SK-N-SH (cell line): ENCODE data around the gene SLAMF1. TPM values are rescaled to one million over a fixed set of nuclear protein-coding genes. Genes with fewer than 3 reads are reported as not detected.

Experiments used
- CTCF ChIA-PET: fragments of 300-600, 350-600 bp; formaldehyde crosslinking; extraction: SDS; loops from one replicate; lab custom pipeline; 2021; lab: Yijun Ruan, JAX
- POLR2A ChIA-PET: fragments of 350-600 bp; sonication (Branson Sonifier 250); formaldehyde crosslinking; extraction: SDS; loops from one replicate; lab custom pipeline; 2020; ENCODE audit warnings: antibody characterized with exemption, inconsistent platforms; lab: Yijun Ruan, JAX
- DNase-seq: peaks from one replicate; pipeline ENCODE4 v3.0.0; 2012
- H2AFZ ChIP-seq: fragments of 200-600 bp; sonication (generic); 2 replicates; pipeline ENCODE4 v1.8.1; 2016; ENCODE audit warnings: antibody characterized with exemption, mild to moderate bottlenecking, low read depth
- H3F3A ChIP-seq: fragments of 200-600 bp; sonication (generic); replicated peaks from 2 replicates; pipeline ENCODE3; 2016; ENCODE audit warnings: antibody characterized with exemption, mild to moderate bottlenecking; ENCODE audit not compliant: insufficient read depth
- H3K27ac ChIP-seq, 2 experiments: fragments of 200-500 bp in 1 of 2; fragments of 200-600 bp in 1 of 2; sonication (Bioruptor generic) in 1 of 2; sonication (generic), shearing (Covaris generic) in 1 of 2; 2 replicates each; pipeline versions ENCODE4 v1.5.1 to v1.6.1; 2014 to 2016; ENCODE audit warnings: low read depth in 2 of 2, inconsistent platforms in 1 of 2, low read length in 1 of 2, mild to moderate bottlenecking in 1 of 2, mixed read lengths in 1 of 2
- H3K27me3 ChIP-seq: fragments of 200-600 bp; sonication (generic), shearing (Covaris generic); 2 replicates; pipeline ENCODE4 v1.6.1; 2016; ENCODE audit warnings: mixed run types; ENCODE audit not compliant: insufficient read depth
- H3K36me3 ChIP-seq, 2 experiments: fragments of 200-500 bp in 1 of 2; fragments of 200-600 bp in 1 of 2; sonication (Bioruptor generic) in 1 of 2; sonication (generic) in 1 of 2; replicated peaks in 1 of 2; 2 replicates each; pipeline versions ENCODE3 to v1.5.1; 2014 to 2016; ENCODE audit warnings: low read length in 1 of 2, mild to moderate bottlenecking in 1 of 2; ENCODE audit not compliant: insufficient read depth in 2 of 2, control insufficient read depth in 1 of 2
- H3K4me1 ChIP-seq, 2 experiments: fragments of 200-500 bp in 1 of 2; fragments of 200-600 bp in 1 of 2; sonication (Bioruptor generic) in 1 of 2; sonication (generic), shearing (Covaris generic) in 1 of 2; 2 replicates each; pipeline versions ENCODE4 v1.5.1 to v1.6.1; 2014 to 2016; ENCODE audit warnings: low read depth in 1 of 2, low read length in 1 of 2, mixed run types in 1 of 2; ENCODE audit not compliant: insufficient read depth in 2 of 2, control insufficient read depth in 1 of 2
- H3K4me2 ChIP-seq: fragments of 200-600 bp; sonication (generic), shearing (Covaris generic); 2 replicates; pipeline ENCODE4 v1.6.1; 2017; ENCODE audit warnings: mixed run types
- H3K4me3 ChIP-seq, 2 experiments: fragments of 200-500 bp in 1 of 2; fragments of 200-600 bp in 1 of 2; sonication (Bioruptor generic) in 1 of 2; sonication (generic), shearing (Covaris generic) in 1 of 2; 2 replicates each; pipeline versions ENCODE4 v1.5.1 to v1.8.1; 2014 to 2016; ENCODE audit warnings: low read depth in 2 of 2, inconsistent platforms in 1 of 2, low read length in 1 of 2, mild to moderate bottlenecking in 1 of 2, mixed read lengths in 1 of 2, moderate library complexity in 1 of 2
- H3K79me2 ChIP-seq: fragments of 200-600 bp; sonication (generic); 2 replicates; pipeline ENCODE4 v1.8.1; 2017; ENCODE audit warnings: mild to moderate bottlenecking; ENCODE audit not compliant: insufficient read depth
- H3K9ac ChIP-seq: fragments of 200-600 bp; sonication (generic); 2 replicates; pipeline ENCODE4 v1.6.1; 2017; ENCODE audit warnings: mixed run types
- H3K9me2 ChIP-seq: fragments of 200-600 bp; sonication (generic); 2 replicates; pipeline ENCODE4 v1.6.1; 2017; ENCODE audit warnings: mixed run types
- H3K9me3 ChIP-seq: fragments of 200-600 bp; sonication (generic); 2 replicates; pipeline ENCODE4 v1.6.1; 2017; ENCODE audit warnings: mixed run types, mild to moderate bottlenecking, moderate library complexity
- H4K20me1 ChIP-seq: fragments of 200-600 bp; sonication (generic); 2 replicates; pipeline ENCODE4 v1.6.1; 2017; ENCODE audit warnings: mild to moderate bottlenecking, mixed run types; ENCODE audit not compliant: insufficient read depth
- GABPA ChIP-seq: IDR thresholded peaks from 2 replicates; pipeline ENCODE4 v1.4.0; 2012; ENCODE audit warnings: low read depth, mild to moderate bottlenecking
- RCOR1 ChIP-seq: fragments of 150-350 bp; IDR thresholded peaks from 2 replicates; pipeline ENCODE4 v1.6.1; 2017; ENCODE audit warnings: antibody characterized with exemption, low read length
- RXRA ChIP-seq: IDR thresholded peaks from 2 replicates; pipeline ENCODE4 v1.4.0; 2012; ENCODE audit warnings: low read depth, mild to moderate bottlenecking, borderline replicate concordance
- SMC3 ChIP-seq: IDR thresholded peaks from 2 replicates; pipeline ENCODE4 v1.6.1; 2012; ENCODE audit warnings: low read depth, low read length, improper control_type of control experiment
- TAF1 ChIP-seq: IDR thresholded peaks from 2 replicates; pipeline ENCODE4 v1.6.1; 2012; ENCODE audit warnings: low read depth, mild to moderate bottlenecking, low read length, moderate library complexity, borderline replicate concordance
- WGBS: methylation state at CpG from one replicate; pipeline ENCODE4 v1.1.6; 2017; ENCODE audit warnings: low lambda C conversion rate; 5-methylcytosine and 5-hydroxymethylcytosine counted together
- polyA plus RNA-seq, 3 experiments: library from polyadenylated mRNA; depleted of rRNA; stranded (reverse); fragments of >200 nt; gene quantifications; 2 replicates each; pipeline ENCODE4 v1.2.3, GENCODE V29; 2012
- TF ChIP-seq, protein P1 (sequence below): fragments of 150-350 bp; IDR thresholded peaks from 2 replicates; pipeline ENCODE4 v1.6.1; 2016; ENCODE audit warnings: mild to moderate bottlenecking, low read depth, low read length
- TF ChIP-seq, protein P2 (sequence below): IDR thresholded peaks from 2 replicates; pipeline ENCODE4 v1.4.0; 2012; ENCODE audit warnings: low read depth, borderline replicate concordance
- TF ChIP-seq, protein P3 (sequence below): fragments of 200-600 bp; sonication (generic); IDR thresholded peaks from 2 replicates; pipeline ENCODE4 v1.6.1; 2017; ENCODE audit warnings: antibody characterized with exemption, mild to moderate bottlenecking, moderate library complexity
- TF ChIP-seq, protein P4 (sequence below): IDR thresholded peaks from 2 replicates; pipeline ENCODE4 v1.6.1; 2012; ENCODE audit warnings: mild to moderate bottlenecking, low read depth, low read length, moderate library complexity

The SLAMF1 gene
- polyA plus RNA-seq, 1 of the 3 experiments (the other 2 are of a cell fraction): not detected

DNA sequence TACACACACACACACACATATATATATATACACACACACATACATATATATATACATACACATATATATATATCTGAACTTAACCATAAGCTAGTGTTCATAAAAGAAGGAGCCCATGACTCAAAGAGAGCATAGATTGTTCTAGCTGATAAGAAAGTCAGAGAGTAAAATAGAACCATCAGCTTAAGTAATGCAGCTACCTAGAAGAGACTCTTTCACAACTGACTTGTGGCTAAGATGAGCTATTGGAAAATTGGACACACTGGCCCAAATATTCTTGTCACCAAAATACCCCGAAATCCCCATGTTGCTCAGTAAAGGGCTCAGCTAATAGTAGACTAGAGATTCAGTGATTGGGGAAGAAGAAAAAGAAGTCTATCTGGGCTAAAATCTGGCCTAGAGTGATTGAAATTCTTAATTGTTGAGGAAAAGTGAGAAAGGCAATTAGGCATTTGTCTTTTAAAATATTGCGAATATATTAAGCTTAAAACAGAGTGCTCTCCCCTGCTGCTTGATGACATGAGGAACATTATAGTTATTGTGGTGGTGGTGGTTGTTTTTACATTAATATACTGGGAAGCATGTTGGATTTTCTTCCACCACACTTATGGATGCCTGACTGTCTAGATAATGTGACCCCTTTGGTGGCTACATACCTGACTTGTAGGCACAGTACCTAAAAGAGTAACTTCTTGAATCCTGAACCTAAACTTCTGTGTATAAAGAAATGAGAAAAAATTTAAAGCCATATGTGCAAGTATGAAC, 6.3 kb downstream of the SLAMF1 start:
- no peak overlapping the region for H3K9ac ChIP-seq
- 21% methylated on average over 2 of the region's 2 CpGs for WGBS
- H4K20me1 ChIP-seq: no peaks in the 10 kb centered on the region
- no peak for TF ChIP-seq TAF1
- TF ChIP-seq, protein P1, sequence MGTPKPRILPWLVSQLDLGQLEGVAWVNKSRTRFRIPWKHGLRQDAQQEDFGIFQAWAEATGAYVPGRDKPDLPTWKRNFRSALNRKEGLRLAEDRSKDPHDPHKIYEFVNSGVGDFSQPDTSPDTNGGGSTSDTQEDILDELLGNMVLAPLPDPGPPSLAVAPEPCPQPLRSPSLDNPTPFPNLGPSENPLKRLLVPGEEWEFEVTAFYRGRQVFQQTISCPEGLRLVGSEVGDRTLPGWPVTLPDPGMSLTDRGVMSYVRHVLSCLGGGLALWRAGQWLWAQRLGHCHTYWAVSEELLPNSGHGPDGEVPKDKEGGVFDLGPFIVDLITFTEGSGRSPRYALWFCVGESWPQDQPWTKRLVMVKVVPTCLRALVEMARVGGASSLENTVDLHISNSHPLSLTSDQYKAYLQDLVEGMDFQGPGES: no peak
- TF ChIP-seq, protein P2, sequence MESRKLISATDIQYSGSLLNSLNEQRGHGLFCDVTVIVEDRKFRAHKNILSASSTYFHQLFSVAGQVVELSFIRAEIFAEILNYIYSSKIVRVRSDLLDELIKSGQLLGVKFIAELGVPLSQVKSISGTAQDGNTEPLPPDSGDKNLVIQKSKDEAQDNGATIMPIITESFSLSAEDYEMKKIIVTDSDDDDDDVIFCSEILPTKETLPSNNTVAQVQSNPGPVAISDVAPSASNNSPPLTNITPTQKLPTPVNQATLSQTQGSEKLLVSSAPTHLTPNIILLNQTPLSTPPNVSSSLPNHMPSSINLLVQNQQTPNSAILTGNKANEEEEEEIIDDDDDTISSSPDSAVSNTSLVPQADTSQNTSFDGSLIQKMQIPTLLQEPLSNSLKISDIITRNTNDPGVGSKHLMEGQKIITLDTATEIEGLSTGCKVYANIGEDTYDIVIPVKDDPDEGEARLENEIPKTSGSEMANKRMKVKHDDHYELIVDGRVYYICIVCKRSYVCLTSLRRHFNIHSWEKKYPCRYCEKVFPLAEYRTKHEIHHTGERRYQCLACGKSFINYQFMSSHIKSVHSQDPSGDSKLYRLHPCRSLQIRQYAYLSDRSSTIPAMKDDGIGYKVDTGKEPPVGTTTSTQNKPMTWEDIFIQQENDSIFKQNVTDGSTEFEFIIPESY: no peak
- TF ChIP-seq RCOR1: no peak
- TF ChIP-seq, protein P3, sequence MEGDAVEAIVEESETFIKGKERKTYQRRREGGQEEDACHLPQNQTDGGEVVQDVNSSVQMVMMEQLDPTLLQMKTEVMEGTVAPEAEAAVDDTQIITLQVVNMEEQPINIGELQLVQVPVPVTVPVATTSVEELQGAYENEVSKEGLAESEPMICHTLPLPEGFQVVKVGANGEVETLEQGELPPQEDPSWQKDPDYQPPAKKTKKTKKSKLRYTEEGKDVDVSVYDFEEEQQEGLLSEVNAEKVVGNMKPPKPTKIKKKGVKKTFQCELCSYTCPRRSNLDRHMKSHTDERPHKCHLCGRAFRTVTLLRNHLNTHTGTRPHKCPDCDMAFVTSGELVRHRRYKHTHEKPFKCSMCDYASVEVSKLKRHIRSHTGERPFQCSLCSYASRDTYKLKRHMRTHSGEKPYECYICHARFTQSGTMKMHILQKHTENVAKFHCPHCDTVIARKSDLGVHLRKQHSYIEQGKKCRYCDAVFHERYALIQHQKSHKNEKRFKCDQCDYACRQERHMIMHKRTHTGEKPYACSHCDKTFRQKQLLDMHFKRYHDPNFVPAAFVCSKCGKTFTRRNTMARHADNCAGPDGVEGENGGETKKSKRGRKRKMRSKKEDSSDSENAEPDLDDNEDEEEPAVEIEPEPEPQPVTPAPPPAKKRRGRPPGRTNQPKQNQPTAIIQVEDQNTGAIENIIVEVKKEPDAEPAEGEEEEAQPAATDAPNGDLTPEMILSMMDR: no peak
- no peak for TF ChIP-seq RXRA
- no peak for TF ChIP-seq SMC3
- H3K4me3 ChIP-seq: no peak overlapping the region
- no peaks in the 10 kb centered on the region for H3K79me2 ChIP-seq
- H3K4me2 ChIP-seq: no peak overlapping the region
- H3K9me3 ChIP-seq: no peaks in the 10 kb centered on the region
- ChIA-PET CTCF (interaction anchor here (0.8 to 1.4 kb wide), 3 partner anchors 13 to 51 kb away, joined by 3 to 4 read pairs (median 3); no protein-coding TSS in a partner anchor), POLR2A (no interaction called here)
- no peaks in the 10 kb centered on the region for H3K4me1 ChIP-seq
- no peaks in the 10 kb centered on the region; the same call in 1 of the 2 replicates for H3K27me3 ChIP-seq
- H3F3A ChIP-seq: no peaks in the 10 kb centered on the region
- H3K36me3 ChIP-seq: no peaks in the 10 kb centered on the region
- H3K9me2 ChIP-seq: no peaks in the 10 kb centered on the region
- no peak for DNase-seq
- H3K27ac ChIP-seq: no peak overlapping the region
- no peak overlapping the region for H2AFZ ChIP-seq

DNA sequence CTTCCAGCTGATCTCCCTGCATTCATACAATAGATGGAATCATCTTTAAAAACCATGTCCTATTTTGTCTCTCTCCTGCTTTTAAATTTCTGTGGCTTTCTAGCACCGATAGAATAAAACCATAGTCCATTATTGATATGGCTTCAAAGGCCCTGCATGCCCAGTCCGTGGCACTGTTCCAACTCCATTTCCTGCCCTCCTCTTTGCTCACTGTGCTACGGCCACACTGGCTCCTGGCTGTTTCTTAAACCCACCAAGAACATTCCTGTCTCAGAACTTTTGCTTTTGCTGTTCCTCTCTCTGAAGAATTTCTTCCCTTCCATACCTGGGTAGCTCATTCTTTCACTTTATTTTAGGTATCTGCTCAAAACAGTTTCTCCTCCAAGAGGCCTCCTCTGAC, 7.2 kb downstream of the SLAMF1 start:
- TF ChIP-seq GABPA: no peak
- TF ChIP-seq, protein P4, sequence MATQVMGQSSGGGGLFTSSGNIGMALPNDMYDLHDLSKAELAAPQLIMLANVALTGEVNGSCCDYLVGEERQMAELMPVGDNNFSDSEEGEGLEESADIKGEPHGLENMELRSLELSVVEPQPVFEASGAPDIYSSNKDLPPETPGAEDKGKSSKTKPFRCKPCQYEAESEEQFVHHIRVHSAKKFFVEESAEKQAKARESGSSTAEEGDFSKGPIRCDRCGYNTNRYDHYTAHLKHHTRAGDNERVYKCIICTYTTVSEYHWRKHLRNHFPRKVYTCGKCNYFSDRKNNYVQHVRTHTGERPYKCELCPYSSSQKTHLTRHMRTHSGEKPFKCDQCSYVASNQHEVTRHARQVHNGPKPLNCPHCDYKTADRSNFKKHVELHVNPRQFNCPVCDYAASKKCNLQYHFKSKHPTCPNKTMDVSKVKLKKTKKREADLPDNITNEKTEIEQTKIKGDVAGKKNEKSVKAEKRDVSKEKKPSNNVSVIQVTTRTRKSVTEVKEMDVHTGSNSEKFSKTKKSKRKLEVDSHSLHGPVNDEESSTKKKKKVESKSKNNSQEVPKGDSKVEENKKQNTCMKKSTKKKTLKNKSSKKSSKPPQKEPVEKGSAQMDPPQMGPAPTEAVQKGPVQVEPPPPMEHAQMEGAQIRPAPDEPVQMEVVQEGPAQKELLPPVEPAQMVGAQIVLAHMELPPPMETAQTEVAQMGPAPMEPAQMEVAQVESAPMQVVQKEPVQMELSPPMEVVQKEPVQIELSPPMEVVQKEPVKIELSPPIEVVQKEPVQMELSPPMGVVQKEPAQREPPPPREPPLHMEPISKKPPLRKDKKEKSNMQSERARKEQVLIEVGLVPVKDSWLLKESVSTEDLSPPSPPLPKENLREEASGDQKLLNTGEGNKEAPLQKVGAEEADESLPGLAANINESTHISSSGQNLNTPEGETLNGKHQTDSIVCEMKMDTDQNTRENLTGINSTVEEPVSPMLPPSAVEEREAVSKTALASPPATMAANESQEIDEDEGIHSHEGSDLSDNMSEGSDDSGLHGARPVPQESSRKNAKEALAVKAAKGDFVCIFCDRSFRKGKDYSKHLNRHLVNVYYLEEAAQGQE: no peak
- TF ChIP-seq, all 33 proteins: peak for 0
- H4K20me1 ChIP-seq: no peaks in the 10 kb centered on the region
- ChIA-PET POLR2A (no interaction called here), CTCF (interaction anchor here (0.8 to 1.4 kb wide), 3 partner anchors 14 to 50 kb away, joined by 3 to 4 read pairs (median 3); no protein-coding TSS in a partner anchor)
- no peaks in the 10 kb centered on the region for H3F3A ChIP-seq
- no peak overlapping the region for H3K4me3 ChIP-seq
- no peak overlapping the region for H3K27ac ChIP-seq
- WGBS: 9% methylated on average over 3 of the region's 3 CpGs
- no peak overlapping the region for H2AFZ ChIP-seq
- no peaks in the 10 kb centered on the region for H3K4me1 ChIP-seq
- no peaks in the 10 kb centered on the region for H3K79me2 ChIP-seq
- H3K27me3 ChIP-seq: no peaks in the 10 kb centered on the region; the same call in 1 of the 2 replicates
- no peaks in the 10 kb centered on the region for H3K9me3 ChIP-seq
- no peaks in the 10 kb centered on the region for H3K36me3 ChIP-seq
- no peak overlapping the region for H3K9ac ChIP-seq
- no peaks in the 10 kb centered on the region for H3K9me2 ChIP-seq
- H3K4me2 ChIP-seq: no peak overlapping the region
- no peak for DNase-seq
